IMR-90 (cell line): ENCODE measurements around the gene SGO1. TPM values are rescaled to one million over a fixed set of nuclear protein-coding genes. Genes with fewer than 3 reads are reported as not detected.

Experiments used
- ATAC-seq: fragments of 200-7000 bp; cut with Tn5 transposase; 2 replicates; pipeline ENCODE4 v1.9.1; 2020; ENCODE audit warnings: low read depth, mild to moderate bottlenecking, moderate library complexity
- BruUV-seq: library from RNA; stranded (reverse); fragments of 400-500 nt; replicated peaks from 2 replicates; lab custom pipeline; 2021; lab: Mats Ljungman, UMichigan
- CTCF ChIA-PET: fragments of 300-600 bp; formaldehyde crosslinking; extraction: SDS; loops from one replicate; lab custom pipeline; 2021; ENCODE audit warnings: antibody characterized with exemption; lab: Yijun Ruan, JAX
- POLR2A ChIA-PET: fragments of 300-600 bp; sonication (Branson Sonifier 250); formaldehyde crosslinking; loops from one replicate; lab custom pipeline; 2022; ENCODE audit warnings: antibody characterized with exemption; ENCODE audit not compliant: unreplicated experiment; lab: Charles Lee
- DNase-seq: peaks from one replicate; pipeline ENCODE4 v3.0.0; 2013
- H2AFZ ChIP-seq: replicated peaks from 2 replicates; pipeline ENCODE3; 2013; ENCODE audit warnings: low read length, mild to moderate bottlenecking; ENCODE audit not compliant: poor library complexity
- H2AK5ac ChIP-seq: 2 replicates; pipeline ENCODE4 v1.6.1; 2013; ENCODE audit warnings: low read depth, low read length, inconsistent platforms
- H2AK9ac ChIP-seq: replicated peaks from 2 replicates; pipeline ENCODE3; 2013; ENCODE audit warnings: mild to moderate bottlenecking, low read depth, low read length, moderate library complexity; ENCODE audit not compliant: poor library complexity
- H2BK120ac ChIP-seq: 2 replicates; pipeline ENCODE4 v1.6.1; 2013; ENCODE audit warnings: low read depth, low read length, inconsistent platforms
- H2BK15ac ChIP-seq: 3 replicates; pipeline ENCODE4 v1.6.1; 2013; ENCODE audit warnings: low read depth, low read length, inconsistent platforms
- H2BK20ac ChIP-seq: 2 replicates; pipeline ENCODE4 v1.6.1; 2013; ENCODE audit warnings: low read depth, mild to moderate bottlenecking, inconsistent platforms, low read length, moderate library complexity
- H2BK5ac ChIP-seq: 2 replicates; pipeline ENCODE4 v1.6.1; 2013; ENCODE audit warnings: mild to moderate bottlenecking, low read depth, low read length, inconsistent platforms; ENCODE audit not compliant: poor library complexity, severe bottlenecking
- H3K14ac ChIP-seq: replicated peaks from 2 replicates; pipeline ENCODE4 v1.6.1; 2013; ENCODE audit warnings: low read depth, low read length, inconsistent platforms
- H3K18ac ChIP-seq: 2 replicates; pipeline ENCODE4 v1.6.1; 2013; ENCODE audit warnings: low read depth, low read length, control low read depth
- H3K23ac ChIP-seq: 2 replicates; pipeline ENCODE4 v1.6.1; 2013; ENCODE audit warnings: low read depth, low read length, inconsistent platforms
- H3K27ac ChIP-seq: 2 replicates; pipeline ENCODE4 v1.5.1; 2013; ENCODE audit warnings: mild to moderate bottlenecking, control low read depth, low read length; ENCODE audit not compliant: insufficient read depth
- H3K27me3 ChIP-seq: 2 replicates; pipeline ENCODE4 v1.6.1; 2013; ENCODE audit warnings: low read length; ENCODE audit not compliant: control insufficient read depth, insufficient read depth
- H3K36me3 ChIP-seq: 2 replicates; pipeline ENCODE4 v1.6.1; 2013; ENCODE audit warnings: low read length, mixed read lengths; ENCODE audit not compliant: control insufficient read depth, insufficient read depth
- H3K4ac ChIP-seq: 2 replicates; pipeline ENCODE4 v1.6.1; 2013; ENCODE audit warnings: low read depth, low read length, inconsistent platforms
- H3K4me1 ChIP-seq: 2 replicates; pipeline ENCODE4 v1.6.1; 2013; ENCODE audit warnings: low read length, mixed read lengths; ENCODE audit not compliant: control insufficient read depth, insufficient read depth
- H3K4me2 ChIP-seq: 2 replicates; pipeline ENCODE4 v1.6.1; 2013; ENCODE audit warnings: low read depth, mild to moderate bottlenecking, control low read depth, low read length, moderate library complexity
- H3K4me3 ChIP-seq: 2 replicates; pipeline ENCODE4 v1.5.1; 2013; ENCODE audit warnings: low read depth, mild to moderate bottlenecking, control low read depth, low read length, moderate library complexity; ENCODE audit not compliant: insufficient read depth
- H3K56ac ChIP-seq: 2 replicates; pipeline ENCODE4 v1.6.1; 2013; ENCODE audit warnings: low read length, inconsistent platforms; ENCODE audit not compliant: insufficient read depth; ENCODE audit errors: extremely low read depth
- H3K79me1 ChIP-seq, 2 experiments: 2 replicates each; pipeline ENCODE4 v1.6.1; 2013; ENCODE audit warnings: low read length in 2 of 2, inconsistent platforms in 1 of 2, low read depth in 1 of 2
- H3K9ac ChIP-seq: 2 replicates; pipeline ENCODE4 v1.6.1; 2013; ENCODE audit warnings: low read depth, low read length, control low read depth
- H3K9me1 ChIP-seq: 2 replicates; pipeline ENCODE4 v1.6.1; 2013; ENCODE audit warnings: low read length, inconsistent platforms; ENCODE audit not compliant: insufficient read depth
- H3K9me3 ChIP-seq: 2 replicates; pipeline ENCODE4 v1.6.1; 2013; ENCODE audit warnings: low read length; ENCODE audit not compliant: control insufficient read depth, insufficient read depth
- H4K20me1 ChIP-seq: 2 replicates; pipeline ENCODE4 v1.6.1; 2013; ENCODE audit warnings: low read length, inconsistent platforms; ENCODE audit not compliant: insufficient read depth
- H4K5ac ChIP-seq: 2 replicates; pipeline ENCODE4 v1.6.1; 2013; ENCODE audit warnings: mild to moderate bottlenecking, low read depth, low read length, control low read depth
- H4K8ac ChIP-seq, 2 experiments: 2 replicates each; pipeline ENCODE4 v1.6.1; 2013; ENCODE audit warnings: low read depth in 2 of 2, low read length in 2 of 2, control low read depth in 1 of 2, inconsistent platforms in 1 of 2
- H4K91ac ChIP-seq: 2 replicates; pipeline ENCODE4 v1.6.1; 2013; ENCODE audit warnings: low read depth, low read length, inconsistent platforms; ENCODE audit not compliant: insufficient read depth
- BHLHE40 ChIP-seq: fragments of 150-350 bp; IDR thresholded peaks from 2 replicates; pipeline ENCODE4 v1.6.1; 2016; ENCODE audit warnings: mild to moderate bottlenecking, low read depth, low read length
- CEBPB ChIP-seq: IDR thresholded peaks from 2 replicates; pipeline ENCODE4 v1.6.1; 2012; ENCODE audit warnings: low read depth, low read length, improper control_type of control experiment
- CHD1 ChIP-seq: IDR thresholded peaks from 2 replicates; pipeline ENCODE4 v1.6.1; 2012; ENCODE audit warnings: low read depth, low read length, improper control_type of control experiment
- MXI1 ChIP-seq: IDR thresholded peaks from 2 replicates; pipeline ENCODE4 v1.6.1; 2012; ENCODE audit warnings: low read depth, mild to moderate bottlenecking, low read length, moderate library complexity, borderline replicate concordance
- NFE2L2 ChIP-seq: fragments of 150-350 bp; IDR thresholded peaks from 2 replicates; pipeline ENCODE4 v1.6.1; 2016; ENCODE audit warnings: low read depth, mild to moderate bottlenecking, low read length
- POLR2A ChIP-seq: IDR thresholded peaks from 2 replicates; pipeline ENCODE4 v1.6.1; 2012; ENCODE audit warnings: mild to moderate bottlenecking, low read depth, low read length
- RAD21 ChIP-seq: IDR thresholded peaks from 2 replicates; pipeline ENCODE4 v1.6.1; 2012; ENCODE audit warnings: low read length, improper control_type of control experiment
- SMC3 ChIP-seq: fragments of 150-350 bp; IDR thresholded peaks from 2 replicates; pipeline ENCODE4 v1.6.1; 2016; ENCODE audit warnings: low read depth, mild to moderate bottlenecking, antibody characterized with exemption, low read length, moderate library complexity
- WGBS, 2 experiments: methylation state at CpG; one replicate each; pipeline versions ENCODE4 v1.1.5 to v1.1.7; 2013; ENCODE audit warnings: missing lambda C conversion rate in 2 of 2; ENCODE audit not compliant: insufficient read length in 1 of 2; ENCODE audit errors: extremely low coverage in 2 of 2; 5-methylcytosine and 5-hydroxymethylcytosine counted together
- dilution Hi-C: fragments of 300-500 bp; cut with HindIII; formaldehyde crosslinking; loops from one replicate; pipeline ENCODE4 v1.14.3; 2018; ENCODE audit warnings: low sequenced_read_pairs; ENCODE audit not compliant: unreplicated experiment
- in situ Hi-C: fragments of 300-500 bp; cut with MboI; formaldehyde crosslinking; loops from 3 replicates; pipeline ENCODE4 v1.14.3; 2019; ENCODE audit warnings: low sequenced_read_pairs, inconsistent platforms, mixed read lengths
- intact Hi-C: fragments of 100-400 bp; cut with micrococcal nuclease; formaldehyde crosslinking; loops from 2 replicates; pipeline ENCODE4 v1.10.0; 2022
- polyA plus RNA-seq, 3 experiments: library from polyadenylated mRNA; depleted of rRNA; stranded (reverse); fragments of >200 nt; gene quantifications; 2 replicates each; pipeline ENCODE4 v1.2.3, GENCODE V29; 2012; ENCODE audit warnings: low replicate concordance in 1 of 3
- total RNA-seq: library from RNA; depleted of rRNA; stranded (reverse); fragments of >200 nt; gene quantifications from 2 replicates; pipeline ENCODE4 v1.2.3, GENCODE V29; 2012
- TF ChIP-seq, protein P1 (sequence below): fragments of 150-350 bp; IDR thresholded peaks from 2 replicates; pipeline ENCODE4 v1.6.1; 2016; ENCODE audit warnings: low read depth, mild to moderate bottlenecking, low read length, moderate library complexity, borderline replicate concordance
- TF ChIP-seq, protein P2 (sequence below): conservative IDR thresholded peaks from 2 replicates; pipeline ENCODE4 v1.5.1; 2012; ENCODE audit warnings: mild to moderate bottlenecking, low read depth, low read length, improper control_type of control experiment

The SGO1 gene
- total and polyA plus RNA-seq, 2 of the 4 experiments (the other 2 are of a cell fraction) = 3.2 to 5.2 TPM

DNA sequence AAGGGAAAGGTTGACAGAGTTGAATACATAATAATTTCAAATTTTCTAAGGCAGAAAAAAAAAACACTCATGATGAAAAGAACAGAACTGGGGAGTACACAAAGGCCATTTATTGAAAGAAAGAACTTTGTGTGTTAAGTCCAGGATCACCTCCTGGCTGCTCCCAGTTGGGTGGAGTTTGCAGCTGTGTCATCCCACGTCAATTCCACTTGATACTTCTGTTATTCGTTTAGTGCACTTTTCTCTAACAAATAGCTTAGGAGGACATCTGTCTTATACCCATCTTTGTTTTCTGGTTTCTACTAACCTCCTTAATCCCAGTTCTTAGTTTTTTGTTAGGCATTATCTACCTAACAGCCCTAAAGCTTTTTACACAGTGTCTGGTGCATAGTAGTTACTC lies 44.7 kb downstream of the SGO1 start:
- no peak for DNase-seq
- H2AK5ac ChIP-seq = no peak overlapping the region
- TF ChIP-seq BHLHE40 = no peak
- TF ChIP-seq, protein P1, sequence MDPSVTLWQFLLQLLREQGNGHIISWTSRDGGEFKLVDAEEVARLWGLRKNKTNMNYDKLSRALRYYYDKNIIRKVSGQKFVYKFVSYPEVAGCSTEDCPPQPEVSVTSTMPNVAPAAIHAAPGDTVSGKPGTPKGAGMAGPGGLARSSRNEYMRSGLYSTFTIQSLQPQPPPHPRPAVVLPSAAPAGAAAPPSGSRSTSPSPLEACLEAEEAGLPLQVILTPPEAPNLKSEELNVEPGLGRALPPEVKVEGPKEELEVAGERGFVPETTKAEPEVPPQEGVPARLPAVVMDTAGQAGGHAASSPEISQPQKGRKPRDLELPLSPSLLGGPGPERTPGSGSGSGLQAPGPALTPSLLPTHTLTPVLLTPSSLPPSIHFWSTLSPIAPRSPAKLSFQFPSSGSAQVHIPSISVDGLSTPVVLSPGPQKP = no peak
- no peak for TF ChIP-seq CHD1
- no peak for TF ChIP-seq SMC3
- TF ChIP-seq RAD21 = no peak
- TF ChIP-seq, protein P2, sequence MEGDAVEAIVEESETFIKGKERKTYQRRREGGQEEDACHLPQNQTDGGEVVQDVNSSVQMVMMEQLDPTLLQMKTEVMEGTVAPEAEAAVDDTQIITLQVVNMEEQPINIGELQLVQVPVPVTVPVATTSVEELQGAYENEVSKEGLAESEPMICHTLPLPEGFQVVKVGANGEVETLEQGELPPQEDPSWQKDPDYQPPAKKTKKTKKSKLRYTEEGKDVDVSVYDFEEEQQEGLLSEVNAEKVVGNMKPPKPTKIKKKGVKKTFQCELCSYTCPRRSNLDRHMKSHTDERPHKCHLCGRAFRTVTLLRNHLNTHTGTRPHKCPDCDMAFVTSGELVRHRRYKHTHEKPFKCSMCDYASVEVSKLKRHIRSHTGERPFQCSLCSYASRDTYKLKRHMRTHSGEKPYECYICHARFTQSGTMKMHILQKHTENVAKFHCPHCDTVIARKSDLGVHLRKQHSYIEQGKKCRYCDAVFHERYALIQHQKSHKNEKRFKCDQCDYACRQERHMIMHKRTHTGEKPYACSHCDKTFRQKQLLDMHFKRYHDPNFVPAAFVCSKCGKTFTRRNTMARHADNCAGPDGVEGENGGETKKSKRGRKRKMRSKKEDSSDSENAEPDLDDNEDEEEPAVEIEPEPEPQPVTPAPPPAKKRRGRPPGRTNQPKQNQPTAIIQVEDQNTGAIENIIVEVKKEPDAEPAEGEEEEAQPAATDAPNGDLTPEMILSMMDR = no peak
- no peak for TF ChIP-seq NFE2L2
- TF ChIP-seq POLR2A = no peak
- no peak for TF ChIP-seq CEBPB
- TF ChIP-seq MXI1 = no peak
- H4K91ac ChIP-seq = no peak overlapping the region
- H3K23ac ChIP-seq = no peak overlapping the region
- H3K9me3 ChIP-seq = no peaks in the 10 kb centered on the region
- no peak overlapping the region for H2BK120ac ChIP-seq
- H3K9me1 ChIP-seq = no peaks in the 10 kb centered on the region
- H3K18ac ChIP-seq = no peak overlapping the region
- no peaks in the 10 kb centered on the region for H3K4me1 ChIP-seq
- no CpG with 5 or more reads among the region's 2 CpGs for WGBS, 2 experiments
- H3K27ac ChIP-seq = no peak overlapping the region
- H3K4me3 ChIP-seq = no peak overlapping the region
- CTCF ChIA-PET = interaction anchor here (0.7 kb wide), 1 partner anchor 437 kb away, joined by 3 read pairs; no protein-coding TSS in a partner anchor
- H4K5ac ChIP-seq = no peak overlapping the region
- H3K4me2 ChIP-seq = no peak overlapping the region
- H2BK15ac ChIP-seq = no peak overlapping the region
- H3K36me3 ChIP-seq = no peaks in the 10 kb centered on the region
- no peaks in the 10 kb centered on the region for H3K27me3 ChIP-seq
- BruUV-seq = no TSS peak
- H2AFZ ChIP-seq = no peak overlapping the region
- H3K9ac ChIP-seq = no peak overlapping the region
- ATAC-seq = no peak
- H2AK9ac ChIP-seq = no peak overlapping the region
- no peak overlapping the region for H4K8ac ChIP-seq
- no peak overlapping the region for H3K56ac ChIP-seq
- no peak overlapping the region for H2BK20ac ChIP-seq
- H2BK5ac ChIP-seq = no peak overlapping the region
- no peaks in the 10 kb centered on the region for H4K20me1 ChIP-seq
- no peak overlapping the region for H3K14ac ChIP-seq
- in situ Hi-C loops = no loop called here
- dilution Hi-C loops = no loop called here
- no peak overlapping the region for H3K4ac ChIP-seq
- intact Hi-C loops = no loop called here
- POLR2A ChIA-PET = no interaction called here
- no peaks in the 10 kb centered on the region for H3K79me1 ChIP-seq
